Measurements from ENCODE around the gene MYO5B. TPM values are rescaled to one million over a fixed set of nuclear protein-coding genes. Genes with fewer than 3 reads are reported as not detected.

MYO5B gene
- total and polyA plus RNA-seq, 9 of the 15 experiments (the other 6 are each of a cell fraction or from before 2014, with no cell fraction given): 0.07 to 0.42 (median 0.28) TPM

DNA sequence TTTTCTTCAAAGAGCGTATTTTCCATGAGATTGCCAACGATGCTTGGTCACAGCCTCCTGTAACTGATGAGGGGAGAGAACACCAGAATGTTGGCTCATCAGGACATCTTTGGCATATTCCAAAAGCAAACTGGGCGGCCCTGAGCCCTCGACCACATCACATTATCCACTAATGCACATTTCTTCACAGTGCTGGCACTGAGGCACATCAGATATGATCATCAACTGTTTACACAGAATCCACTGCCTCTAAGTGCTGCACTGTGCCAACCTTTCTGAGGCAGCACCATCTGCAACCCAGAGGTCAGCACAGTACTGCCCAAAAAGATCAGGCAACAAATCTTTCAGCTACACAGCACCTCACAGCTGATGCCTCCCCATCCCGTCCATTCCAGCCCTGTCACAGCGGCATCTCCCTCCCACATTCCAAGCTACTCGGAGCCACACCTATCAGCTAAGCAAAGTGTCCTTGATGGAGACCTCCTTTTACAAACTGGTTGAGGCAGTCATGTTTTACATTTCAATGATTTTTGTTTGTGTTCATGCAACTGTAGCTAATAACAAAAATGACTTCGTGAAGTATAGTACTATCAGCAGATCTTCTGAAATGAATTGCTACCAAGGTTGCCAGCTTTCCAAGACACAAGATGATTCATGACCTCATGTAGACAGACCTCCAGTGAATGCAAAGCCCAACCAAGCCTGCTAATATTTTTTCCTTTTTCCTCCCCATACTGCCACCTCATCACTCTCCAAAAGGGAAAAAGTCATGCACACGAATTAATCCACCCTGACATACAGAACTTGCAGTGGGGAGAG lies 32.3 kb downstream of the MYO5B start (continued):
- TF ChIP-seq THAP12 (CRISPR knock-in tag; IDR thresholded peaks at IDR 0.05): no peak
- TF ChIP-seq MAFK (IDR thresholded peaks at IDR 0.05; ENCODE audit: low read length): no peak
- TF ChIP-seq ZFP30 (CRISPR knock-in tag; IDR thresholded peaks at IDR 0.05; ENCODE audit: borderline replicate concordance): no peak

DNA sequence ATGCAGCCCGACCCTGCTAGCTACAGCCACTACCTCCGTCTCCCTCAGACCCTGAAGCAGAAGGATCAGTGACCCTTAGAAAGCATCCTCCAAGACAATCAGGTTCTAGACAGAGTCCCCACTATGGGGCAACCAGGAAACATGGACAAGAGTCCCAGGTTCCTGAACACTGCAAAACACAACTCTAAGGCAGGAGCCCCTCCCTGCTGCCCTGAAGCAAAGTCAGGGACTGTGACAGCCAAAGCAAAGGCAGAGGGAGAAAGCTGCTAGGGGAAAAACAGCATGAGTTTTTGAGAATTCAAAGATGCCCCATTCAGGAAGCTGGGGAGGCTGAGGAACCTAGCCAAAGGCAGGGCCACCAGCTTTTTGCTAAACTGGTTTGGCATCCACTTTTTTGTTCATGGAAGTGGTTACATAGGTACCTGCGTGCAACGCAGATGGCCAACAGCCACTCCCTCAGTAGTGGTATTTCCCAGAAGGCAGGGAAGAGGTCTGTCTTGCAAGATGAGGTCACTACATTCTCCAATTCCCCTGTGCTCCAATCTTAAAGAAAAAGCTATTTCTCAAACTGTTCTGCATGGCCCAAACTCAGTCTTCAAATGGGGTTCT lies 33.2 kb downstream of the MYO5B start:
- H4K20me1 ChIP-seq (replicated peaks; ENCODE audit: control insufficient read depth, insufficient read depth, low read length): no peaks in the 10 kb centered on the region
- no peak for FAIRE-seq
- H2AFZ ChIP-seq (ENCODE audit: low read depth, low read length): no peak overlapping the region
- H3K4me1 ChIP-seq (replicated peaks in 1 of 2; ENCODE audit: control insufficient read depth in 2 of 2, insufficient read depth in 2 of 2, low read length in 2 of 2): no peaks in the 10 kb centered on the region
- H3K9me1 ChIP-seq (ENCODE audit: control insufficient read depth, insufficient read depth, low read length): no peaks in the 10 kb centered on the region
- BruUV-seq (replicated peaks): no TSS peak
- no peaks in the 10 kb centered on the region for H3K79me2 ChIP-seq (ENCODE audit: control insufficient read depth, insufficient read depth, low read length)
- 0% methylated on average over 4 of the region's 4 CpGs for WGBS (ENCODE audit: insufficient coverage, low coverage, missing lambda C conversion rate)
- no peak overlapping the region for H3K9ac ChIP-seq (ENCODE audit: insufficient read depth in 1 of 2, low read depth in 2 of 2, low read length in 2 of 2)
- no peak overlapping the region for H3K4me2 ChIP-seq (ENCODE audit: insufficient read depth, low read length)
- H3K9me3 ChIP-seq (replicated peaks; ENCODE audit: control insufficient read depth, insufficient read depth, low read depth, low read length): no peaks in the 10 kb centered on the region
- no peak for DNase-seq (ENCODE audit: extremely low read depth in 1 of 4, low spot score in 3 of 4)
- no peaks in the 10 kb centered on the region for H3K36me3 ChIP-seq (ENCODE audit: control insufficient read depth, insufficient read depth, low read length)
- ATAC-seq: no peak
- no peak overlapping the region for H3K27ac ChIP-seq (ENCODE audit: extremely low read depth, low read depth, low read length)
- ChIA-PET CTCF (ENCODE audit: low intra/inter-chr PET ratio) (no interaction called here), POLR2A (no interaction called here)
- intact Hi-C loops (cut with micrococcal nuclease) (no loop called here), in situ Hi-C loops (cut with MboI) (no loop called here)
- peaks cover 0 to 33% of the 10 kb centered on the region in 2 experiments; a peak in 2 of 5 replicates for H3K27me3 ChIP-seq (ENCODE audit: control insufficient read depth in 2 of 2, insufficient read depth in 2 of 2, low read length in 2 of 2)
- H3K4me3 ChIP-seq: no peak overlapping the region
- TF ChIP-seq ZNF431 (CRISPR knock-in tag; IDR thresholded peaks at IDR 0.05) (no peak), POLR2AphosphoS5 (IDR thresholded peaks at IDR 0.05; ENCODE audit: control insufficient read depth, insufficient read depth, low read depth, low read length) (no peak), THRA (IDR thresholded peaks at IDR 0.05) (no peak), CBFB (CRISPR knock-in tag; IDR thresholded peaks at IDR 0.05) (no peak), RFX7 (CRISPR knock-in tag; IDR thresholded peaks at IDR 0.05) (no peak), DEAF1 (CRISPR knock-in tag; IDR thresholded peaks at IDR 0.05) (no peak)
- TF ChIP-seq, protein P1, sequence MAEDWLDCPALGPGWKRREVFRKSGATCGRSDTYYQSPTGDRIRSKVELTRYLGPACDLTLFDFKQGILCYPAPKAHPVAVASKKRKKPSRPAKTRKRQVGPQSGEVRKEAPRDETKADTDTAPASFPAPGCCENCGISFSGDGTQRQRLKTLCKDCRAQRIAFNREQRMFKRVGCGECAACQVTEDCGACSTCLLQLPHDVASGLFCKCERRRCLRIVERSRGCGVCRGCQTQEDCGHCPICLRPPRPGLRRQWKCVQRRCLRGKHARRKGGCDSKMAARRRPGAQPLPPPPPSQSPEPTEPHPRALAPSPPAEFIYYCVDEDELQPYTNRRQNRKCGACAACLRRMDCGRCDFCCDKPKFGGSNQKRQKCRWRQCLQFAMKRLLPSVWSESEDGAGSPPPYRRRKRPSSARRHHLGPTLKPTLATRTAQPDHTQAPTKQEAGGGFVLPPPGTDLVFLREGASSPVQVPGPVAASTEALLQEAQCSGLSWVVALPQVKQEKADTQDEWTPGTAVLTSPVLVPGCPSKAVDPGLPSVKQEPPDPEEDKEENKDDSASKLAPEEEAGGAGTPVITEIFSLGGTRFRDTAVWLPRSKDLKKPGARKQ (CRISPR knock-in tag; IDR thresholded peaks at IDR 0.05): no peak
